ENCODE results near the gene PDRG1. TPM values are rescaled to one million over a fixed set of nuclear protein-coding genes. Genes with fewer than 3 reads are reported as not detected.

PDRG1 gene
- total and polyA plus RNA-seq, 8 donors: 3.6 to 12.0 (median 5.6) TPM

DNA sequence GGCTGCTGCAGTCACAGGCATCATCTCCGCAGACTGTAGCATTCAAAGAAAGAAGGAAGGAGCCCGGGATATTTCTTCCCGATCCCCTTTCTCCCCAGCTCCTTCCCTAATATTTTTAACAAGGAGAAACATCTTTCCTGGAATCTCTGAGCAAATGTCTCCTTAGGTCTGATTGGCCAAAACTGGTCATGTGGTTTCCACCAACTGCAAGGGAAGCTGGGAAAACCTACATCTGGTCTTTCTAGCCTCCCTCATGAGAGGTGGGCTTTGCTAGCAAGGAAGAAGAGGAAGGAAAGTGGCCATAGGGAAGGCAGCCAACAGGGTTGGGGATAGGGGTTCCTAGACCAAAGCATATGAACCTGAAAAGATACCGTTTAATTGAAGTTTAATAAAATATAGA, 35.1 kb downstream of the PDRG1 start:
- FAIRE-seq (no peak), ATAC-seq (no peak), DNase-seq (no peak)
- intact Hi-C loops (cut with DNase I): no loop called here
- Histone ChIP-seq H3K27me3 (no peaks in the 10 kb centered on the region), H3K4me1 (no peaks in the 10 kb centered on the region), H3K4me3 (no peak overlapping the region), H3K36me3 (no peaks in the 10 kb centered on the region), H3K9me3 (no peaks in the 10 kb centered on the region), H3K27ac (no peak overlapping the region)
- WGBS, 2 donors: 75 to 86% methylated on average over 4 of the region's 4 CpGs
- TF ChIP-seq, protein P1, sequence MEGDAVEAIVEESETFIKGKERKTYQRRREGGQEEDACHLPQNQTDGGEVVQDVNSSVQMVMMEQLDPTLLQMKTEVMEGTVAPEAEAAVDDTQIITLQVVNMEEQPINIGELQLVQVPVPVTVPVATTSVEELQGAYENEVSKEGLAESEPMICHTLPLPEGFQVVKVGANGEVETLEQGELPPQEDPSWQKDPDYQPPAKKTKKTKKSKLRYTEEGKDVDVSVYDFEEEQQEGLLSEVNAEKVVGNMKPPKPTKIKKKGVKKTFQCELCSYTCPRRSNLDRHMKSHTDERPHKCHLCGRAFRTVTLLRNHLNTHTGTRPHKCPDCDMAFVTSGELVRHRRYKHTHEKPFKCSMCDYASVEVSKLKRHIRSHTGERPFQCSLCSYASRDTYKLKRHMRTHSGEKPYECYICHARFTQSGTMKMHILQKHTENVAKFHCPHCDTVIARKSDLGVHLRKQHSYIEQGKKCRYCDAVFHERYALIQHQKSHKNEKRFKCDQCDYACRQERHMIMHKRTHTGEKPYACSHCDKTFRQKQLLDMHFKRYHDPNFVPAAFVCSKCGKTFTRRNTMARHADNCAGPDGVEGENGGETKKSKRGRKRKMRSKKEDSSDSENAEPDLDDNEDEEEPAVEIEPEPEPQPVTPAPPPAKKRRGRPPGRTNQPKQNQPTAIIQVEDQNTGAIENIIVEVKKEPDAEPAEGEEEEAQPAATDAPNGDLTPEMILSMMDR (IDR thresholded peaks at IDR 0.05): no peak

DNA sequence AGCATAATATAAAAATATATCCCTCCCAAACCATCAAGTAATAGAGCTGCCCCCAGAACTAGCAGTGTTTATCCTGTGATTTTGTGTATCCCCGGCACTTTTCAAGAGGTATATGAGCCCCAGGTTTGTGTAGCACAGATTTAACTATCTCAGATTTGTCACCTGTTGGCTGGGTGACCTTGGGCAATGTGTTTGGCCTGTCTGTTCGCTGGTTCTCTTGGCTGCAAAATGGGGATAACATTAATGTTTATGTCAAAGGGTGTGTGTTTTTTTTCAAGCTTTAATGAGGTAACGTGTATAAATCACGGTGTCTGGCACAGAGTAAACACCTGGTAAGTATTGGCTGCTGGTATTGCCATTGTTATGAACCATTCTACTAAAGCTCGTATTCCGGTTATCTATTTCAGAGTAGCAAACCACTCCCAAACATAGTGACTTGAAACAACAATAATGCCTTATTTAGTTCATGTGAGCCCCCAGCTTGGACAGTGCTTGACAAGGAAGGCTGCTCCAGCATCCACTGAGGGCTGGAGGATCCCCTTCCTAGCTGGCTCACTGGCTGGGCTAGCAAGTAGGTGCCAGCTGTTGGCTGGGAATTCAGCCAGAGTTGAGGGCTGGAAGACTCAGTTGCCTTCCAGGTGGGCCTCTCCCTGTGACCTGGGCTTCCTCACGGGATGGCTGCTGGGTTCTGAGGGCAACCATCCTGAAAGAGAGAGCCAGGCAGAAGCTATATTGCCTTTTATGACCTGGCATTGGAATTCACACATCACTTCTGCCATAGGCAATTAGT, 36.2 kb downstream of the PDRG1 start:
- TF ChIP-seq, protein P1 (IDR thresholded peaks at IDR 0.05): no peak
- intact Hi-C loops (cut with DNase I): no loop called here
- Histone ChIP-seq H3K27me3 (no peaks in the 10 kb centered on the region), H3K9me3 (no peaks in the 10 kb centered on the region), H3K36me3 (no peaks in the 10 kb centered on the region), H3K4me1 (no peaks in the 10 kb centered on the region), H3K27ac (no peak overlapping the region), H3K4me3 (no peak overlapping the region)
- WGBS, 2 donors: 30 to 33% methylated on average over 7 of the region's 7 CpGs
- no peak for FAIRE-seq
- no peak for DNase-seq
- no peak for ATAC-seq

DNA sequence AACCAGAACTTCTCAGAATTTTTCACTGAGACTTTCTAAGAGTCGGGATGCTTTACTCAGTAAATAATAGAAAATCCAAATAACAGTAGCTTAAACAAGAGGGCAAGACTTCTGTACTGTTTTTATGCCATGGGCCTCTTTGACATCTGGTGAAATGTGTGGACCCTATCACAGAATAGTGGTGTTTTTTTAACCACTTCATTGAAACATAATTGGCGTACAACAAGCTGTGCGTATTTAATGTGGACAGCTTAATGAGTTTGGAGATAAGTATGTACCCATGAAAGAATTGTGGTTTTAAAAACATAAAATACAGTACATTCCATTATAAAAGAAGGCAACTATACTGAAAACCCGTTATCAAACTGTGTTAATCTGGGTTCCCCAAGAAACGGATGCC, 37.7 kb downstream of the PDRG1 start:
- no peak overlapping the region for H3K4me3 ChIP-seq

DNA sequence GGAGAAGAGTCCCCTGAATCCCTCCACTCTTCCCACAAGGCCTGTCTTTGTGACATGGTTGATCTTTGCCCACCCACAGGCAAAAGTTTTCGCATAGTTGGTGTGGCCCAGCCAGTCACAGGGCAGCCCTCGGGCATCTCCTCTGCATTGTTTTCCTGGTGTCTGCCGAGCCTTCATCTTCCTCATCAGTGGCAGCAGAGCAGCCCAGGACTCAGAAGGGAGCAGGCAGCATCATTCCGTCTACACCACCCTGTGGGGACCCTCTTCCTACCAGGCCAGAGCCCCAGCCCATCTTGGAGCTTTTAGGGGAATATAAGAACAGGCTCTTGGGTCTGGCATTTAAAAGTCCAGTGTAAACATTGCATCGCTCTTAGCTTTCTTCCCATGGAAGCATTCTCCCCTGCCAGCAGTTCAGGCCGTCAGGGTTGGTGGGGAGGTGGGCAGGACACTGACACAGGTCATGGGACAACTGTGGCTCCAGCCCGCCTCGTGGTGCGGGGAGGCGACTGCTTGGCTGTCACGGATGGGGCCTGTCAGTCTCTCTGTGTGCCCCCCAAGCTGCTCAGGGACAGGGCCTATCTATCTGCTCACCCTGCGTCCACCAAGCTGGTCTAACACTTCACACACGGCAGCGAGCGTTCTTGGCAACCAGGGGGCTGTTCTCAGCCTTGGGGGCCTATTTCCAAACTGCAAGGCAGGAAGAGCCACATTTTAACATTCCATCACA, 38.3 kb downstream of the PDRG1 start:
- no peaks in the 10 kb centered on the region for H3K4me1 ChIP-seq
- H3K27me3 ChIP-seq: no peaks in the 10 kb centered on the region
- H3K4me3 ChIP-seq: no peak overlapping the region
- no peaks in the 10 kb centered on the region for H3K36me3 ChIP-seq
- intact Hi-C loops (cut with DNase I): no loop called here
- ATAC-seq: no peak
- no peaks in the 10 kb centered on the region for H3K9me3 ChIP-seq
- H3K27ac ChIP-seq: no peak overlapping the region
- 69 to 73% methylated on average over 15 of the region's 15 CpGs for WGBS, 2 donors
- TF ChIP-seq, protein P1 (IDR thresholded peaks at IDR 0.05): no peak
- no peak for DNase-seq
- FAIRE-seq: no peak

More for the DNA sequence above, 37.7 kb downstream of the PDRG1 start:
- H3K27ac ChIP-seq: no peak overlapping the region
- DNase-seq (no peak), FAIRE-seq (no peak), ATAC-seq (no peak)
- no peaks in the 10 kb centered on the region for H3K36me3 ChIP-seq
- H3K27me3 ChIP-seq: no peaks in the 10 kb centered on the region
- H3K9me3 ChIP-seq: no peaks in the 10 kb centered on the region
- 78 to 81% methylated on average over 5 of the region's 5 CpGs for WGBS, 2 donors
- no peaks in the 10 kb centered on the region for H3K4me1 ChIP-seq
- intact Hi-C loops (cut with DNase I): no loop called here
- TF ChIP-seq, protein P1 (IDR thresholded peaks at IDR 0.05): no peak

All from pancreas (tissue), 10 donors.